K562 (cell line): ENCODE measurements around the gene TSC22D2. TPM values are rescaled to one million over a fixed set of nuclear protein-coding genes. Genes with fewer than 3 reads are reported as not detected.
A peak's percentile ranks its signal among the peaks of the same experiment; 100 is the strongest.

Experiments used
- ARNT ChIP-seq, 2 experiments: fragments of 450-650 bp; IDR thresholded peaks; 2 replicates each; pipeline ENCODE4 v1.6.1; 2016; ENCODE audit warnings: mild to moderate bottlenecking in 1 of 2
- ATF1 ChIP-seq, 2 experiments: fragments of 450-650 bp in 1 of 2; IDR thresholded peaks; 2 replicates each; pipeline ENCODE4 v1.6.1; 2016; ENCODE audit warnings: missing compliant biosample characterization in 1 of 2, missing genetic modification characterization in 1 of 2
- ATF7 ChIP-seq: fragments of 450-650 bp; IDR thresholded peaks from 2 replicates; pipeline ENCODE4 v1.7.1; 2014; ENCODE audit warnings: mild to moderate bottlenecking, moderate library complexity
- CBFB ChIP-seq: sonication (generic); formaldehyde crosslinking; IDR thresholded peaks from 2 replicates; pipeline ENCODE4 v1.4.0; 2020; ENCODE audit warnings: mild to moderate bottlenecking, missing genetic modification reagents
- CEBPG ChIP-seq, 3 experiments: fragments of 200-800 bp in 1 of 3; sonication (Bioruptor generic) in 1 of 3; sonication (generic) in 1 of 3; formaldehyde crosslinking in 1 of 3; IDR thresholded peaks in 2 of 3; conservative IDR thresholded peaks in 1 of 3; 2 replicates each; pipeline versions ENCODE4 v1.6.1 to v1.8.0; 2016 to 2022; ENCODE audit warnings: missing compliant biosample characterization in 2 of 3, missing genetic modification characterization in 2 of 3, mild to moderate bottlenecking in 1 of 3, missing genetic modification reagents in 1 of 3
- CREB3L1 ChIP-seq: fragments of 450-650 bp; IDR thresholded peaks from 2 replicates; pipeline ENCODE4 v1.6.1; 2014; ENCODE audit warnings: low read depth, mild to moderate bottlenecking, moderate library complexity, borderline replicate concordance
- CXXC5 ChIP-seq: fragments of 250-450 bp; sonication (Bioruptor Pico); IDR thresholded peaks from 2 replicates; pipeline ENCODE4 v1.8.0; 2022; ENCODE audit warnings: inconsistent platforms, mild to moderate bottlenecking, moderate library complexity
- DACH1 ChIP-seq: fragments of 450-650 bp; IDR thresholded peaks from 2 replicates; pipeline ENCODE4 v1.6.1; 2018; ENCODE audit not compliant: partially characterized antibody
- ETV1 ChIP-seq: fragments of 450-650 bp; conservative IDR thresholded peaks from 2 replicates; pipeline ENCODE4 v1.6.1; 2016; ENCODE audit warnings: missing genetic modification characterization, control low read depth, low read depth, missing compliant biosample characterization
- FOSL1 ChIP-seq: fragments of 200-800 bp; sonication (Bioruptor generic); conservative IDR thresholded peaks from 2 replicates; pipeline ENCODE4 v1.6.1; 2016; ENCODE audit warnings: missing genetic modification characterization, missing compliant biosample characterization
- FOXM1 ChIP-seq, 2 experiments: fragments of 450-650 bp in 1 of 2; sonication (generic) in 1 of 2; formaldehyde crosslinking in 1 of 2; IDR thresholded peaks; 2 replicates each; pipeline versions ENCODE4 v1.6.1 to v1.9.0; 2017 to 2022; ENCODE audit warnings: low read depth in 2 of 2, mild to moderate bottlenecking in 2 of 2, missing genetic modification reagents in 1 of 2, moderate library complexity in 1 of 2
- GTF2A2 ChIP-seq: IDR thresholded peaks from 2 replicates; pipeline ENCODE4 v1.6.1; 2016; ENCODE audit warnings: mild to moderate bottlenecking, missing genetic modification characterization, missing compliant biosample characterization
- GTF2F1 ChIP-seq: IDR thresholded peaks from 2 replicates; pipeline ENCODE4 v1.6.1; 2011; ENCODE audit warnings: low read depth, low read length, improper control_type of control experiment
- HNRNPUL1 ChIP-seq: fragments of 200-400 bp; formaldehyde crosslinking; IDR thresholded peaks from 2 replicates; pipeline ENCODE4 v1.6.1; 2017; ENCODE audit warnings: low read length
- KDM1A ChIP-seq, 2 experiments: fragments of 450-650 bp; IDR thresholded peaks; 2 replicates each; pipeline ENCODE4 v1.6.1; 2016; ENCODE audit warnings: mild to moderate bottlenecking in 2 of 2
- MEF2A ChIP-seq: IDR thresholded peaks from 2 replicates; pipeline ENCODE4 v1.6.1; 2011; ENCODE audit warnings: low read depth, mild to moderate bottlenecking, low read length, moderate library complexity; ENCODE audit not compliant: control insufficient read depth
- PKNOX1 ChIP-seq: fragments of 450-650 bp; IDR thresholded peaks from 2 replicates; pipeline ENCODE4 v1.6.1; 2016
- SMARCE1 ChIP-seq: fragments of 450-650 bp; IDR thresholded peaks from 2 replicates; pipeline ENCODE4 v1.7.1; 2016; ENCODE audit warnings: mild to moderate bottlenecking
- TAF9B ChIP-seq: fragments of 450-650 bp; IDR thresholded peaks from 2 replicates; pipeline ENCODE4 v1.6.1; 2018; ENCODE audit warnings: mild to moderate bottlenecking; ENCODE audit not compliant: partially characterized antibody
- TEAD4 ChIP-seq, 2 experiments: sonication (generic) in 1 of 2; formaldehyde crosslinking in 1 of 2; IDR thresholded peaks; 2 replicates each; pipeline versions ENCODE4 v1.6.1 to v1.8.0; 2012 to 2022; ENCODE audit warnings: borderline replicate concordance in 1 of 2, inconsistent platforms in 1 of 2, low read length in 1 of 2, mild to moderate bottlenecking in 1 of 2, missing genetic modification reagents in 1 of 2
- polyA plus RNA-seq, 8 experiments: library from polyadenylated mRNA; depleted of rRNA in 4 of 8; stranded (reverse) in 5 of 8; unstranded in 3 of 8; fragments of >200 nt; fragmentation: Nextera tagmentation in 2 of 8; fragmentation: Illumina TruSeq in 1 of 8; extraction: Ambion mirVana in 2 of 8; extraction: Trizol in 1 of 8; gene quantifications; 2 replicates each; pipeline versions ENCODE4 v1.2.1 to v1.2.3, GENCODE V29; 2011 to 2014; ENCODE audit warnings: inconsistent platforms in 1 of 8, missing spikeins in 1 of 8
- total RNA-seq, 7 experiments: library from RNA; depleted of rRNA in 6 of 7; stranded (reverse); fragments of >200 nt in 6 of 7; fragmentation: Illumina TruSeq in 2 of 7; extraction: Trizol in 2 of 7; gene quantifications; 2 replicates each; pipeline versions ENCODE4 v1.2.1 to v1.2.3, GENCODE V29; 2011 to 2021; ENCODE audit warnings: low replicate concordance in 1 of 7
- TF ChIP-seq, protein P1 (sequence below), 2 experiments: fragments of 450-650 bp; conservative IDR thresholded peaks; 2 replicates each; pipeline ENCODE4 v1.6.1; 2017; ENCODE audit warnings: mild to moderate bottlenecking in 2 of 2, moderate library complexity in 2 of 2
- TF ChIP-seq, protein P2 (sequence below): fragments of 450-650 bp; formaldehyde crosslinking; IDR thresholded peaks from 2 replicates; pipeline ENCODE4 v1.4.0; 2020; ENCODE audit warnings: mild to moderate bottlenecking, moderate library complexity

TSC22D2 gene
- total and polyA plus RNA-seq, 9 of the 15 experiments (the other 6 are each of a cell fraction or from before 2014, with no cell fraction given), result 5.5 to 44.0 (median 19.3) TPM

DNA sequence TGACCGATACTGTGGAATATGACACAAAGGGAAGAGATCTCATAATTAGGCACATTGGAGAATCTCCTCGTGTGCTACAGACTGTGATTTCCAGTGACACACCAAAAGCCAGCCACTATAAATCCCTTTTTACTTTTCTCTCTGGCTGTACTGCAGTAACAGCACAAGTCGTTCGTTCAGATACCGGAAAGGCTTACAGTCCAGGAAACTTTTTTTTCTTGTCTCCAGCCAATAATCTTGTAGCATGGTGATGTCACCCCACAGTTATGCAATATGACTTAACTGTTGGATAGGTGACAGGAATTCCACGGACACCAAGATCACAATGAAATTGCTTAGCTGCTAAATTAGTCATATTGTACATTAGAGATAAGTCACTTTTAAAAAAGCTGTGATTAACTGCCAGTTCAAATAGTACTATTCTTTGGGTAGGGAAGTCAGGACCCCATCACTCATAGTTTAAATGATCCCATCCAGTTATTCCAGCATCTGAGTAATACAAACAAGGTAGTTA is 36.3 kb upstream of the TSC22D2 start (continued):
- TF ChIP-seq ATF1 (CRISPR knock-in tag; IDR thresholded peaks at IDR 0.05), result no peak
- peak; percentile 38; the same call in 1 of the 2 replicates for TF ChIP-seq ATF1 (tag; IDR thresholded peaks at IDR 0.05)
- peak; percentile 29; the same call in 1 of the 2 replicates for TF ChIP-seq PKNOX1
- peak; percentile 70 for TF ChIP-seq CEBPG (CRISPR knock-in tag; IDR thresholded peaks at IDR 0.05)
- peak; percentile 93 to 97 for TF ChIP-seq CEBPG (tag; conservative IDR thresholded peaks at IDR 0.05 in 1 of 2, IDR thresholded peaks at IDR 0.05 in 1 of 2)
- peak; percentile 91 for TF ChIP-seq TEAD4 (IDR thresholded peaks at IDR 0.05; ENCODE audit: low read length)
- no peak for TF ChIP-seq TEAD4 (CRISPR knock-in tag; IDR thresholded peaks at IDR 0.05; ENCODE audit: borderline replicate concordance)
- no peak for TF ChIP-seq GTF2A2
- TF ChIP-seq DACH1, result peak; percentile 11
- no peak for TF ChIP-seq GTF2F1
- peak; percentile 60 for TF ChIP-seq TAF9B
- 0 out of 4 replicates have a peak, but pooled peaks of 1 of the 2 experiments have one; percentile 15 for TF ChIP-seq KDM1A (IDR thresholded peaks at IDR 0.05)
- TF ChIP-seq CXXC5 (CRISPR knock-in tag), result peak; percentile 32; the same call in 1 of the 2 replicates
- no peak for TF ChIP-seq CREB3L1
- TF ChIP-seq, protein P1, sequence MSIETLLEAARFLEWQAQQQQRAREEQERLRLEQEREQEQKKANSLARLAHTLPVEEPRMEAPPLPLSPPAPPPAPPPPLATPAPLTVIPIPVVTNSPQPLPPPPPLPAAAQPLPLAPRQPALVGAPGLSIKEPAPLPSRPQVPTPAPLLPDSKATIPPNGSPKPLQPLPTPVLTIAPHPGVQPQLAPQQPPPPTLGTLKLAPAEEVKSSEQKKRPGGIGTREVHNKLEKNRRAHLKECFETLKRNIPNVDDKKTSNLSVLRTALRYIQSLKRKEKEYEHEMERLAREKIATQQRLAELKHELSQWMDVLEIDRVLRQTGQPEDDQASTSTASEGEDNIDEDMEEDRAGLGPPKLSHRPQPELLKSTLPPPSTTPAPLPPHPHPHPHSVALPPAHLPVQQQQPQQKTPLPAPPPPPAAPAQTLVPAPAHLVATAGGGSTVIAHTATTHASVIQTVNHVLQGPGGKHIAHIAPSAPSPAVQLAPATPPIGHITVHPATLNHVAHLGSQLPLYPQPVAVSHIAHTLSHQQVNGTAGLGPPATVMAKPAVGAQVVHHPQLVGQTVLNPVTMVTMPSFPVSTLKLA (conservative IDR thresholded peaks at IDR 0.05), result no peak
- no peak for TF ChIP-seq CBFB (CRISPR knock-in tag)
- TF ChIP-seq HNRNPUL1, result no peak
- TF ChIP-seq ETV1 (tag), result peak; percentile 62; the same call in 1 of the 2 replicates
- TF ChIP-seq MEF2A, result peak; percentile 38; the same call in 1 of the 2 replicates
- 0 out of 2 replicates have a peak, but pooled peaks have one; percentile 18 for TF ChIP-seq FOXM1 (IDR thresholded peaks at IDR 0.05; ENCODE audit: low read depth)
- TF ChIP-seq FOXM1 (CRISPR knock-in tag; IDR thresholded peaks at IDR 0.05; ENCODE audit: low read depth), result no peak
- 0 out of 4 replicates have a peak, but pooled peaks of 1 of the 2 experiments have one; percentile 38 for TF ChIP-seq ARNT (IDR thresholded peaks at IDR 0.05)
- TF ChIP-seq ATF7, result peak; percentile 99
- TF ChIP-seq FOSL1 (tag), result peak; percentile 86
- TF ChIP-seq SMARCE1, result 0 out of 2 replicates have a peak, but pooled peaks have one; percentile 30
- TF ChIP-seq, protein P2, sequence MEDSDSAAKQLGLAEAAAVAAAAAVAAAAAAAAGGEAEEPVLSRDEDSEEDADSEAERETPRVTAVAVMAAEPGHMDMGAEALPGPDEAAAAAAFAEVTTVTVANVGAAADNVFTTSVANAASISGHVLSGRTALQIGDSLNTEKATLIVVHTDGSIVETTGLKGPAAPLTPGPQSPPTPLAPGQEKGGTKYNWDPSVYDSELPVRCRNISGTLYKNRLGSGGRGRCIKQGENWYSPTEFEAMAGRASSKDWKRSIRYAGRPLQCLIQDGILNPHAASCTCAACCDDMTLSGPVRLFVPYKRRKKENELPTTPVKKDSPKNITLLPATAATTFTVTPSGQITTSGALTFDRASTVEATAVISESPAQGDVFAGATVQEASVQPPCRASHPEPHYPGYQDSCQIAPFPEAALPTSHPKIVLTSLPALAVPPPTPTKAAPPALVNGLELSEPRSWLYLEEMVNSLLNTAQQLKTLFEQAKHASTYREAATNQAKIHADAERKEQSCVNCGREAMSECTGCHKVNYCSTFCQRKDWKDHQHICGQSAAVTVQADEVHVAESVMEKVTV, result no peak
